ENCODE measurements around the gene MPPED1.

Gene MPPED1

GRCh38 chr22:43504068-43504467, 92.3 kb downstream of the MPPED1 start:
- no peak for DNase-seq

DNA sequence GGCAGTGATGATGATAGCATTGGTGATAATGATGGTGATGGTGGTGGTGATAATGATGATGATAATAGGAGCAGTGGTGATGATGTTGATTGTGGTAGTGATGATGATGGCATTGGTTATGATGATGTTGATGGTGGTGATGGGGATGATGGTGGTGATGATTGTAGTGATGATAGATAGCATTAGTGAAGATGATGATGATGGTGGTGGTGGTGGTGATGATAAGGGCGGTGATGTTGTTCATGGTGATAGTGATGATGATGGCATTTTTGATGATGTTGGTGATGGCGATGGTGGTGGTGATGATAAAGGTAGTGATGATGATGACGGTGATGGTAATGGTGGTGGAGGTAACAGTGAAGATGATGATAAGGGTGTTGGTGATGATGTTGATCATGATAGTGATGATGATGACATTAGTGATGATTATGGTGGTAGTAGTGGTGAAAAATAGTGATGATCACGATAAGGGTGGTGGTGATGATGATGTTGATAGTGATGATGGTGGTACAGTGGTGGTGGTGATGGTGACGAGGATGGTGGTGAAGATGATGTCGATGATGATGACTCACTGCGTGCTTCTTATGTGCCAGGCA, 93.0 kb downstream of the MPPED1 start:
- no peak for DNase-seq

- no peak for DNase-seq
Observed at GRCh38 chr22:43505423-43505822, 93.6 kb downstream of the MPPED1 start.

DNA sequence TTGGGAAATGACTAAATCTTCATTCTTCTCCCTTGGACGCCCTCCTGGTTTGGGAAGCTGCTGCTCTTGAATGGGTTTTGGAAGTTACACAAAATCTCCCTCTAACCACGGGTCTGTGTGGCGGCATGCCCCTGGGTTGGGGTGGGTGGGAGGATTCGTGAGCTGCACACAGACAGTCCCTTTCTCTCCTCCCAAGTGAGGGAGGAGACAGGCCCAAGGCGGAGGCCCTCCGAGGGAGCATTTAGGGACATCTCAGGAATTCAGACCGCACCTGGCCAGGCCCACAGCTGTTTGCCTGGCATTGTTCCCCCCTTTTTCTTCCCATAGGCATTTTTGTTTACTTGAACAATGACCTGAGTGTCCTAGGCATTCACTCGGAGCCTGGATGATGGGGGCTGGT, 94.1 kb downstream of the MPPED1 start:
- no peak for DNase-seq

GRCh38 chr22:43506487-43506886, 94.7 kb downstream of the MPPED1 start:
- no peak for DNase-seq

- no peak for DNase-seq
Observed at GRCh38 chr22:43507235-43507634, 95.4 kb downstream of the MPPED1 start.

DNA sequence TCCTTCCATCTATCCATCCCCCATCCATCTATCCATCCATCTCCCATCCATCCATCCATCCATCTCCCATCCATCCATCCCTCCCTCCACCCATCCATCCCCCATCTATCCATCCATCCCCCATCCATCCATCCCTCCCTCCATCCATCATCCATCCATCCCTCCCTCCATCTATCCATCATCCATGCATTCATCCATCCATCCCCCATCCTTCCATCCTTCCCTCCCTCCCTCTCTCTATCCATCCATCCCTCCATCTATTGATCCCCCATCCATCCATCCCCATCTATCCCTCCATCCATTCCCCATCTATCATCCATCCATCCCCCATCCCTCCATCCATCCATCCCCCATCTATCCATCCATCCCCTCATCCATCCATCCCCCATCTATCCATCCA, 96.7 kb downstream of the MPPED1 start:
- no peak for DNase-seq

DNA sequence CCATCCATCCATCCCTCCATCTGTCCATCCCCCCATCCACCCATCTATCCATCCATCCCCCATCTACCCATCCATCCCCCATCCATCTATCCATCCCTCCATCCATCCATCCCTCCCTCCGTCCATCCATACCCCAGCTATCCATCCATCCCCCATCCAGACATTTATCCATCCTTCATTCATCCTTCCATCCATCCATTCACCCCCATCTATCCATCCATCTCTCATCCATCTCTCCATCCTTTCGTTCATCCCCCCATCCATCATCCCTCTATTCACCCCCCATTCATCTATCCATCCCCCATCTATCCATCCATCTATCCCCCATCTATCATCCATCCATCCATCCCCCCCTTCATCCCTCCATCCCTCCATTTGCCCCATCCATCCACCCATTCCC, 97.5 kb downstream of the MPPED1 start:
- DNase-seq = no peak

DNA sequence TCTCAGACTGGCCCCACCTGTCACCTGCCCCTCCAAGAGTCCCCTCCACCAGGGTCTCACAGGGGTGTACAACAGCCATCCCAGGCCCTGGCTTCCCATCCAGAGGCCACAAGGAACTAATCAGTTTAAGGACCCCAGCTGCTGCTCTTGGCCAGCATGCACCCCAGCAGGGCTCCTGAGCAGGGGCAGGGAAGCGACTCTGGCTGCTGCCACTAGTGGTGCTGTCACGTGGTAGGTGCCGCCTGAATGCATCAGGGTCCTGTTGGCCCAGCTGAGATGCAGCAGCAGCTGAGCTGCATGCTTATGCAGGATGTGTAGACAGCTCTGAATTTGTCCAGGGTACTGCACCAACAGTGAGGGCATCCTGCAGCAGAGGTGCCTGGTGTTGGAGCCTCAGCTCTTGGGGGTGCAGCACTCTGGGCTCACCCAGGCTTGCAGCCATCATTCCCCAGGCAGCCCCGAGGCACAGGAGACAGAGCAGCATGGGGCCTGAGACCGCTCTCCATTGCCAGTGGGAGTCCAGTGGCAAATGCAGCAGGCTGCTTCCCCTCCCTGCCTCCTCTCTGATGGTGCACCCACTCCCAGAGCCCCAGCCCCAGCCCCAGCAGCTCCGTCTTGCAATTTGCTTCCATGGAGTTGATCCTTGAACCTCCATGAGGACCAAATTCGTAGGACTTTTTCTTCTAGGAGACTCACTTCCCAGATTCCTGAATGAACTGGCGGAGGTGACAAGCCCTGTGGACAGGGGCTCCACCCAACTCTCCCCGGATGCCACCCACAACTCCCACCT, 98.7 kb downstream of the MPPED1 start:
- DNase-seq = no peak

DNA sequence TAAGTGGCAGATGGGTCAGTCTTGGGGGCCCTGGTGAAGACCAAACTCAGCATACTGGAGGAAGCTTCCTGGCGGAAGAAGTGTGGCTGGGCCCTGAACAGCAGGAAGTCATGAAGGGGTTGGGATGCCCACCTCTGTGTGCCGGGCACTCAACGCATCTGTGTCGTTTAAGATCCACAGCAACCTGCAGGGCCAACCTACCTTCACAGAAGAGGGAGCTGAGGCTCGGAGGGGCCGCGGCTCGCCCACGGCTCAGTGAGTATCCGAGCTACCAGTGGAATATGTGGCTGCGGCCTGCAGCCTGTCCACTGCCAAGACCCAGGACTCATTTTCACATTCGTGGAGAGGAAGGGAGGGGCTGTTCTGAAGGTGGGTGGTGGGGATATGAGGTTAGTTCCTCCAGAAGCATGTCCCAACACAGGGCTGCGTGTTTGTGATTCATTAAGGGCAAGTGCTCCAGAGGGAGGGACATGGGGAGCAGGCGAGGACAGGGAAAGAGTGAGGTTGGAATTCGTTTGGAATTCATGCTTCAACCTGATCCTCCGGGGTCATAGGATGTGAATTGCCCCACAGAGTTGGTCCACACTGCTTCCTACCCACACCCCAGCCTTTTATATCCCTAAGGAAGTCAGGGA, 99.6 kb downstream of the MPPED1 start:
- DNase-seq = no peak

DNA sequence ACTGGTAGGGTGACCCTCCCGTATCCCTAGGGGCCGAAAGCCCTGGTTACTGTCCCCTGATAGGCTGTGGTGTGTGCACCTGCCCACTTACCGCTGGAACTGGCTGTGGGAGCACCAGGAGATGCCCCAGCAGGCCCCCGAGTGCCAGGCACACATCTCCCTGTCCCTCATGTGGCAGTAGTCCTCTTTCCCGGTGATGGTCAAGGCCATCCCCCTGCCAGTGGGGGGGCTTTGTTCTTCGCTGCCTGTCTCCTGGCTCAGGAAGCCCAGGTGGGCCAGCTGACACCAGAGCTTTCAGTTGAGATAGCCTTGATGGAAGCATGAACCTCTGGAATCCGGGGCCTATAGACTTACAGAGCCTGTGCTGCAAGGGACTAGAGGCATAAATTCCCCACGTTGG, 100.5 kb downstream of the MPPED1 start:
- no peak for DNase-seq

DNA sequence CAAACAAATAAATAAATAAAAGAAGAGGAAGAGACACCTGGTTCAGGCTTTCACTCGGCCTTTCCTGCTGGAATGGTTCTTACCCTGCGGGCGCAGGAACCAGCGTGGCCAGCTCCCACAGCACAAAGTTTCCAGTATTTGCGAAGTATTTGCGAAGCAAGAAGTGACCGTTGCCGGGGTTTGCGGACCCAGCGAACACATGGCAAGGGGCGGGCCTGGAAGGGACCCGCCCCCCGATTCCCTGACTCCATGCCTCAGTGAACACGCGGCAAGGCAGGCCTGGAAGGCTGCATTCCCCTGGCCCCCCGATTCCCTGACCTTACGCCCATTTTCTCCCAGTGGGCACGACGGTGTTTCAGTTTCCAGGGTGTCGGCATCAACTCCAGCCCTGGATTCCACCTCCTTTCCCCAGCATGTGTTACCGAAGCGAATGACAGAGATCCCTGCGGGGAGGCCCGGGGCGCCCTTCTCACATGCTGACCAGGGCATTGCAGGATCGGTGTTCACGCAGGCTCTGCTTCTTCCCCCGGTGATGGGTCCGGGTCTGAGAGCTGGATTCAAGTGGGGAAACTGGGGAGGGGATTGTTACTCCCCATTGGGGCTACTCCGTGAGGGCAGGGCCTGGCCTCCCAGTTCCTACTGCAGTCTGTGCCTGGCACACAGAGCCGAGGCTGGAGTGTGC, 102.8 kb downstream of the MPPED1 start:
- no peak for DNase-seq

DNA sequence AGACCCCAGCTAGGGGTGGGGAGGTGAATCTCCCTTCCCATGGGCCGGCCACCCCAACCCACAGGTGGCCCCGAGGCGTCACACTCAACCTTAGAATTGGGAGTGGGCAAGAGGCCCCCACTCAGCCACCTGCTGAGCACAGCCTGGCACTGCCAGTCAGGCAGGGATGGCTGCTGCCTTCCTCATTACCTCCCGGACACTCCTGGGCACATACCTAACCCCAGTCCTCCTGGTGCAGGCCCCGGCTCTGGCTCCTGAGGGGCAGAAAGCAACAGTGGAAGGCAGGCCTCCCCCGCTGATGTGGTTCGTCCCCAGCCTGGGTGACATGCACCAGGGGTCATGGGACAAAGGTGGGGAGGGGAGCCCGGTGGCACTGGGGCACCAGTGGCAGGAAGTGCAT, 103.6 kb downstream of the MPPED1 start:
- DNase-seq = no peak

GRCh38 chr22:43515902-43516301, 104.1 kb downstream of the MPPED1 start:
- no peak for DNase-seq

DNA sequence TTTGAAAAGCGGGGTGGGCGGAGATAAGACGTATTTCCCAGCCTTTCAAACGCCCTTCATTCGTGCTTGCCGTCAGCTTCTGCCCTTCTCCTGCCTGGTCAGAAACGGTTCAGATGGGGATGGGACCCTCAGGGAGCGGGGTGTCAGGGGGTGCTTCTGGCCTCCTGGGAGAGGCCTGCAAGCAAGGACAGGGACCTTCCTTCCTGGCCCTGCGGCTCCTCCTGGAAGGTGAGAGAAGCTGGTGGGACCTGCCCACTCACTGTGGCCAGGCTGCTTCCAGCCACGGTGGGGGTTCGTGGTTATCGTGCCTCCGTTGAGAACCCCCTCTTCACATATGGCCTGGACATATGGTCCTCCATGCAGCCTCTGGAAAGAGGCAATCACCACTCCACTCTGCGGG, 104.6 kb downstream of the MPPED1 start:
- no peak for DNase-seq

DNA sequence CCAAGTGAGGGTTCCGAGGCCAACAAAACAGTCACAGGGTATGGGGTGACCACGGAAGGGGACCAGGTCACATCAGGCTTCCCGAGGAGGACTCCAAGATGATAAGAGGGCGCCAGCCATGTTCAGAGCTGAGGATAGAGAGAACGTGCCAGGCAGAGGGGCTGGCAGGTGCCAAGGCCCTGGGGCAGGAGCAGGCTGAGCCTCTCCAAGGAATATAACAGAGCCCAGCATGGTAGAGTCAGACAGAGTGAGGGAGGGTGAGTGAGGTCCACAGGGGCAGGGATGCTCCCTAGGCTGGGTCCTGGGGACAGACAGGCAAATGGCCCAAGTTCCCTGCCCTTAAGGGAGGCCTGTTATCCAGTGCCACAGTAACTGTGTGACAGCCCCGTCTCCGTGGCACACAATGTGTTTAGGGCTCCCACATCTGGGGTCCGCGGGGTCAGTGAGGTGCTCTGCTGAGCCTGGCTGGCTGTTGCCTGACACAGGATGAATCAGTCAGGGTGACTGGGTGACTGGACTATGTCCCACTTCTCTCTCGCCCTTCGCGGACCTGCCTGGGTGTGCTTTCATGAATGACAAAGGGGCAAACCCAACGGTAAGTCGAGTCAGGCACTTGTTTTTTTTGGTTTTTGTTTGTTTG, 105.3 kb downstream of the MPPED1 start:
- no peak for DNase-seq

- no peak for DNase-seq
Observed at GRCh38 chr22:43520632-43521039, 108.8 kb downstream of the MPPED1 start.

- DNase-seq = no peak
Observed at GRCh38 chr22:43521716-43522115, 109.9 kb downstream of the MPPED1 start.

DNA sequence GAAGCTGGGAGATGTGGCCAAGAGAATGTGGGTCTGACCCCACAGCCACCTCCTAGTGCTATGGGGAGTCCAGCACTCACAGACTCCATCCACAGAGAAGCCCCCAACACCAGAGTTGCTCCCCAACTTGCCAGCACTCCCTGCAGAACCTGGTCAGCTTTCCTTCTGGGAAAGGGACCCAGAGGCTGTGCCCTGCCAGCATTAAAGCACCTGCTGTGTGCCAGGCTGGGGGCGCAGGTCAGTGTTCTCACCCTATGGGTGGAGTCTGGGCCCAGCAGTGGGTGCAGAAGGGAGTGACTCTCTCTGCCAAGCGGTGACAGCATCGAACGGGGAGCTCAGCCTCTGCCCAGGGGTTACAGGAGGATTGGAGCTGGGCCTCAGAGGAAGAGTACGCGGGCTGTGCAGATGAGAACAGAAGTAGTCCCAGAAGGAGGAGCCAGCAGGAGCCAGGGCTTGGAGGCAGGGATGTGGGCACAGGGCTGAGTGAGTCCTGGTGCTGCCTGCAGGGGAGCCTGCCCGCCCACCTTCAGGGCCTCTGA, 114.4 kb downstream of the MPPED1 start:
- DNase-seq = no peak

DNA sequence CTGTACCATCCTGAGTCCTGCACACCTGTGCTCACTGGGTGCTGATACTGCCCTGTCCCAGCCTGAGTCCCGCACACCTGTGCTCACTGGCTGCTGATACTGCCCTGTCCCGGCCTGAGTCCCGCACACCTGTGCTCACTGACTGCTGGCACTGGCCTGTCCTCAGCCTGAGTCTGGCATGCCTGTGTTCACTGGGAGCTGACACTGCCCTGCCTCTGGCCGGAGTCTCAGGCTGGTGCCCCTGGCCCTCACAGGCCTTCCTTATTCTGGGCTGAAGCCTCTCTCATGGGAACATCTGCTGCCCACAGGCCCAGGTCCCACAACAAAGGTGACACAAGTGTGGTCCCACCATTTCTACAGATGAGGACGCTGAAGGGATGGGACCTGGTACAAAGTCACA, 115.1 kb downstream of the MPPED1 start:
- no peak for DNase-seq

- no peak for DNase-seq
Observed at GRCh38 chr22:43528601-43529360, 117.0 kb downstream of the MPPED1 start.

GRCh38 chr22:43529461-43529860, 117.6 kb downstream of the MPPED1 start:
- DNase-seq = no peak
